ENCODE data around the gene OR9K2.
"Not testable (repeated sequence)": the region's sequence is repeated elsewhere in the genome, so short reads cannot be mapped to it uniquely, and the experiment has no call there.

The OR9K2 gene

DNA sequence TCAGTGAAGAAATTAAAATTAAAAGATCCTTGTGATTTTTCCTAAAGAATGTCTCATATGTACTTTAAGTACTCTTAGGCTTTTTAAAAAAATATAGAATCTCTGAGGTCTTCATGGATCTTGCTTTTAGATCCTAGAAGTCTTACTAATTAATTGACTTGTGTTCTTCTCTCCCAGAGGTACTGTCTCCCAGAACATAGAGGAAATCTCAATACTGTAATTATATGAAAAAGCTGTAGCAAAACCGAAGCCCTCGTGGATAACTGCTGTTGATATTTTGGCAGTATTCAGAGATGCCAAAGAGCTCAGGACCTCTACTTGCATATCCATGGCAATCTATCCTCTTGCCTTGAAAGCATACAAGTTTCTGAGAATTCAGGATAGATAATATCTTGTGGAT is at the start of gene OR9K2:
TSS of gene OR9K2 (plus strand) at position 301 of the 400 bp plus-strand sequence. CDS start 3,429 bp downstream, outside the sequence.
- DNase-seq = no peak

DNA sequence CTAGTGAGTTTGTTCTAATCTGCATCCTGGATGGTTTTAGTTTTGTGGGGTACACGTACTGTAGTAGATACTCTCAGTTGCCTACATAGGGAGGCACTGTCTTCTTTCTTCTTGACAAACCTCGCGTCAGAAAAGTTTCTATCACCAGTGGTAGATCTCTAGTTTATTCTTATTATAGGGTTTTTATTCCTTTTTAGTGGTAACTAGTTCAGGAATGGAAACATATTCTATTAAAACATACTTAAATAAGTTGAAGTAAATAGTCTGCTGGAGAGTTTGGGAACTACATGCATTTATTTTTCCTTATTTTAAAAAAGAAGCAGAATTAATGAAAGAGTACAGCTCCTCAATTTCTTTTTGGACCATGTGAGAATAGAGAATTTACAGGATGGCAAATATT is 33.6 kb upstream of the OR9K2 start:
- no peak for DNase-seq

- no peak for DNase-seq
Measured at GRCh38 chr12:55112378-55112875, 13.8 kb upstream of the OR9K2 start.

GRCh38 chr12:55116152-55116551 is 10.1 kb upstream of the OR9K2 start:
- no peak for DNase-seq

- DNase-seq = no peak
Measured at GRCh38 chr12:55132816-55133215, 6.6 kb downstream of the OR9K2 start.

DNA sequence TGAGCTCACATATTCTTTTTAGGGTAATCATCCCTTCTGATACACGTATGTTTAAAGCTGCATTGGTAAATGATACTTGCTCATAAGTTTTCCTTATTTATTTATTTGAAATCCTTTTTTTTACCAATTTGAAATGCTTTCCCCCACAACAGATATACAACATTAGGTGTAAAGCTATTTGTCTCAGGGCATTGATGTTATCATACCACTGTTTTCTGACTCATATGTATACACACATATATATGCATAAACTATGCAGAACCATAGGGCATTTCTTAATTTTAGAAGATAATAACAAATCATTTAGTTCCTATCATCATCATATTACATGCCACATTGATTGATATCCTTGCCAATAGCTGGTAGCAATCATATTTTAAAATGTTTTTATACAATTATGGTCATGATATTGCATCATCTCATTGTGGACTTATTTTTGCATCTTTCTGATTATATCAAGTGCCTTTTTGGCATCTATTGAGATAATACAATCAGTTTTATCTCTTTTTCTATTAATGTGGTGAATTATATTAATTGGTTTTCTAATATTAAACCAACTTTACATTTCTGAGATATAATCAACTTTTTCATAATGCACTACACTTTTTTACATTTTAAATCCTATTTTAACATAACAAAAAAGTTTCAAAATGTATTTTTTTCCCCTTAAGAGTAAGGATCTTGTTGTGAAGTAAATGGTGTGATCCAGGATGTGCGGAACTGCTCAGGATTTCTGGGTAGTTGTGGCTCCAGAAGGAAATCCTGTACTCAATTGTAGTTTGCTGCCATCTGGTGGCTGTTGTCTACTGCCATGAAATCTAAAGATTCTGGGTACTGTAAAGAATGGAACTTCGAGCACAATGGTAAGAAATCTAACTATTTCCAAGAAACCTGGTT is 16.7 kb downstream of the OR9K2 start:
- DNase-seq = peak; percentile 22 to 34

- DNase-seq = no peak
Measured at GRCh38 chr12:55143566-55143870, 17.3 kb downstream of the OR9K2 start.

GRCh38 chr12:55167010-55167640 is 40.9 kb downstream of the OR9K2 start:
- DNase-seq = not testable (repeated sequence)

- no peak for DNase-seq
Measured at GRCh38 chr12:55171445-55171844, 45.2 kb downstream of the OR9K2 start.

DNA sequence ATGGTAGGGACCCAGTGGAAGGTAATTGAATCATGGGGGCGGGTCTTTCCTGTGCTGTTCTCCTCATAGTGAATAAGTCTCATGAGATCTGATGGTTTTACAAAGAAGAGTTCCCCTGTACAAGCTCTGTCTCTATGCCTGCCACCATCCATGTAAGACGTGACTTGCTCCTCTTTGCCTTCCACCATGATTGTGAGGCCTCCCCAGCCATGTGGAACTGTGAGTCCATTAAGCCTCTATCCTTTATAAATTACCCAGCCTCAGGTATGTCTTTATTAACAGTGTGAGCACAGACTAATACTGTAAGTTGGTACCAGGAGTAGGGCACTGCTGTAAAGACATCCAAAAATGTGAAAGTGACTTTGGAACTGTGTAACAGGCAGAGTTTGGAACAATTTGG is 45.6 kb downstream of the OR9K2 start:
- DNase-seq = not testable (repeated sequence)

DNA sequence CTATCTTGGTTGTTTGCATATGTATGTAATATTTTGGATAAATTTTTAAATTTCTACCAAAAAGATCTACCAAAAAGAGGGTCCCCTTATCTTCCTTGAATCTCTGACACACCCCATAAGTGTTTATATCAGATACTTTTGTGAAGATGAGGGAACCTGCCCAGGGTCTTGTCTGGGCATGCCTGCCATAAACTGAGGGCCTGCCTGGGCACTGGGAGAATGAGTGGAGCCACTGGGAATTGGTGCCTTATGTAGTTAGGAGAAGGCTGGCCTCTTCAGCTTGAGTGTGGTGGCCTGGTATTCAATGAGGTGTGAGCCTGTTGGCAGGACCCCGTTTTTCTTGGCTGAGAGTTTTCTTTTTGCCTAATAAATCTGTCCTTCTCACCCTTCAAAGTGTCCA is 46.5 kb downstream of the OR9K2 start:
- DNase-seq = no peak

- DNase-seq = no peak
Measured at GRCh38 chr12:55173456-55173855, 47.2 kb downstream of the OR9K2 start.
